ENCODE measurements around the gene CD209.

GRCh38 chr19:7732045-7732444, 15.3 kb downstream of the CD209 start, which contains the start of gene CLEC4G:
- no peak for TF ChIP-seq CTCF (IDR thresholded peaks at IDR 0.05)
- TF ChIP-seq EZH2 (IDR thresholded peaks at IDR 0.05), result no peak
- TF ChIP-seq EZH2phosphoT487 (IDR thresholded peaks at IDR 0.05), result no peak

All from neural progenitor cell (in vitro differentiated cells).